ENCODE measurements around the gene GSTA3.
A peak's percentile ranks its signal among the peaks of the same experiment; 100 is the strongest.
"Not testable (repeated sequence)": the region's sequence is repeated elsewhere in the genome, so short reads cannot be mapped to it uniquely, and the experiment has no call there.

The GSTA3 gene

DNA sequence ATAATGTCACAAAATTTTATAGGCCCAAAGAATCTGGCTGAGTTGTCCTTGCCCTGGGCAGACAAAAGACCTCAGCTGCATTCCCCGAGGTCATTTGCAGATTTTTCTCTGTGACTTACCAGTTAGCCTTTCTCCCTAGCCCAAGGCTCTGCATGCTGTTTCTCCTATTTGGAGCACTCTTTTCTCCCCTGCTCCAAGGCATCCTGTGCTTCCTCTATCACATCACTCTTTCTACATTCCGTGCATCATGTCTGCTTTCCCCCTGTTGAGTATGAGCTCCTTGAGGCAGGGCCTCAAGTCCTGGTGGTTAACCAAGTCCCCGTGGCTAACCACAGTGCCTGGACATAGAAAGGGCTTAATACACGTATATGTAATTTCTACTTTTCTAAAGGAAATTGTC is 593 bp upstream of the GSTA3 start:
- no peak for DNase-seq

DNA sequence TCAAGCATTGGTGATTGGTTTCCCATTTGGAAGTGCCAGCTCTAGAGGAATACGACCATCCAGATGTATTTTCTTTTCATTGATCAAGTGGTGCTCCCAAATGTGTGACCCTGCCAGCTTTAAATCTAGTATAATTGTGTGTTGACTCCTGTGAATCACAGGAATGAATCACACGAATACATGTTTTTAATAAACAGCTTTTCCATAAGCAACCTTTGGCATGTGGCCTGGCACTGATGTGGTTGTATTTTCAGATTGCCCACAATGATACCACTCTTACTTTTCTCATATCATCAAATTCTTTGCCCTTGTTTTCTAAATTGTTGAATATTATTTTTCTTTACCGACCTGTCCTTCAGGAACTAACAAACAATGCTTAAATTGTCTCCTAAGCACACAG is 367 bp downstream of the GSTA3 start:
- DNase-seq = no peak

GRCh38 chr6:52908526-52908925 is 972 bp downstream of the GSTA3 start:
- DNase-seq = no peak

GRCh38 chr6:52904562-52905279 is 4.8 kb downstream of the GSTA3 start:
- no peak for DNase-seq

DNA sequence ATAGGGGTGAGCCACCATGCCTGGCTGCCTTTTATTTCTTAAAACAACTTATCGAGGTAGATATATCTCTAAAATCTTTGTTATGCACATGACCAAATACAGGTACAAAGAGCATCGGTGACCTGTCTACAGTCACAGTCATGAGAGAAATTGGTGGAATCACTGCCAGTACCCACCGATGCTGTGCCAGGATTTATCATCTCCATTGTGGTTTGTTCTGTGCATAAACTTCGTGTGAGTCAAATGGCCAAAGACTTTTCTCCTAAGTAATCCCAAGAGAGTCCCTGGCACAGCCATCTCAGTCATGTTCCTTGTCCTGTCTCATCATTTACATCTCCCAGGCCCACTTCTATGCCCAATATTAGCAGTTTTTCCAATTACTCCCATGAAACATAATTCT is 9.0 kb downstream of the GSTA3 start:
- no peak for DNase-seq

GRCh38 chr6:52895790-52896189 is 13.7 kb downstream of the GSTA3 start:
- DNase-seq = not testable (repeated sequence)

GRCh38 chr6:52894285-52894684 is 15.2 kb downstream of the GSTA3 start:
- no peak for DNase-seq

DNA sequence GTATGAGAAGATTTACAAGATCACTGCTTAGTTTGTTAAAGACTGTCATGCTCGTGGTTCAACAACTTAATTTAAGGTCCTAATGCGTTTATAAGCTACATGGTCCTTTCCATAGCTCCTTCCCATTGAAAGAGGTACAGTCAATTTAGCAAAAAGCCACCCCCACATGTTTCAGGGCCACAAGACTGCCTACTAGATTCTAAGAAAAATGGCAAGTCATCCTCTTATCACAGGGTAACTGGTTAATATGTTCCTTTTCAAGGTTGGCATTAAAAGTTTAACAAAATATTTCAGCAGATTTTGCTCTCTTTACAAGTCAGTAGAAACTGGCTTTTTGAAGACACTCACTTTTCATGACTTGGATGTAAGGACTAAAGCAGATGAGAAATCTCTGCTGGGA is 15.7 kb downstream of the GSTA3 start:
- no peak for DNase-seq

DNA sequence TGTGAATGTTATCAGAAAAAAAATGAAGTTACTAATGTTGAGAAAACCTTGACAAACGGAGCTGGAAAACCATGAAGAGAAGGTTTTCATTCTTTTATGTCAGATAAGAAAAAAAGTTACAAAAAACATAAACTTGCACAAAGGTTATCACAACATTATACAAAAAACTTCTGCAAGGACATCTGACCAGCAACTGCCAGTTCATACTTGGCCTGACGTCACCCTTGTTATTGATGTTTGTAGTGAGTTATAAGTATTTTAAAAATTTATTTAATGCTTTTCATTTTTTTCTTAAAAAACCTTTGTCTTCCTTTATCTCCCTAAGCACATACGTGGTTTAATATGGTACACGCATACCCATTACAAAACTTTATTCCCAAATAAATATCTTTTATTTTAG is 16.3 kb downstream of the GSTA3 start:
- DNase-seq = no peak

- no peak for DNase-seq
These were observed 19.5 kb downstream of the GSTA3 start for GRCh38 chr6:52890018-52890417.

- DNase-seq = no peak
These were observed 21.5 kb downstream of the GSTA3 start for GRCh38 chr6:52887910-52888524.

DNA sequence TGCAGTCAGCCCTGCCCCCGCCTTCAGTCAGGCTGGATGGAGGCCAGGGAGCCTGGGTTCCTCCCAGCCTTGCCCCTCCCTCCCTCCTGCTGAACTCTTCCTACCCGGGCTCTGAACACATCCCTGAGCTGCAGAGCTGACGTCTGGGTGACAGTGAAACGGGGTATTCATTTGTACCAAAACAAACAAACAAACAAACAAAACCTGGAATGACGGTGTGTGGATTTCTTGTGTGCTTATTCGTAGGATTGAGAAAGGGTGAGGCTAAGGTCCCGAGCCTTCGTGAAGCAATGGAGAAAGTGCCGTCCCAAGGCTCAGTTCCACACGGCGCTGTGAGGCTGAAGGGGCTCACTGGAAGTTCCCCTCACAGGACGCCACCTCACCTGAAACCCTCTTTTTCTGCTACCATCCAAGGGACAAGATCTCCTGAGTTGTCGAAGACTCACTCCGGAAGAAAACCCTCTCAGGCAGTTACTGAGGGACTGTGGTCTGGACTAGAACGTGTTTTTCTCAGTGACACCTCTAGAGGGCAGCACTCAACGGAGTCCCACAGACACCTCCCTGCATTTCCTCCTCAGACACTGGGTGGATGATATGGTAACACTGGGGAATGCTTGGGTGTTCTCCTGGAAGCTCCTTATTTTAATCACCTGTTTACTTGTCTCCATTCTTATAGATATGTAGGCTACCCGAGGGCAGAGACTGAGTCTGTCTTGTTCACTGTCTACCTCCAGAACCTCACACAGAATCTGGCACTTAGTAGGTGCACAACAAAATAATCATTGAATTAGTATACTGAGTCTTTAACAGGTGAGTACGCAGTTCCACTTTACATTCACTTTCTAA is 27.3 kb downstream of the GSTA3 start:
- DNase-seq = peak; percentile 82

DNA sequence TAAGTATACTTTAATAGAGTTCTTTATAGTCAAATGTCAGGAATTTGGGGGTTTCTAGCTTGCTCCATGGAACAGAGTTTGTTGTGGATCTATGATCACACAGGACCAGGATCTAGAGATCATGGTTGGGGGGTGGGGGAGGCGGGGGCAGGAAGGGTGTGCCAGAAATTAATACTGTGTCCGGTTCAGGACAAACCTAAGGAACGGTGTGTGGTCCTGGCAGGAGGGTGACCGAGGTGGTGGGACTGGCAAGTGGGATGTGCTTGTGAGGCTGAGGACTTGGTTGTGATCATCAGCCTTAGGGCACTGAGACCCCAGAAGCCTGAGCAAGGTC is 27.9 kb downstream of the GSTA3 start:
- DNase-seq = no peak

- DNase-seq = no peak
These were observed 31.7 kb downstream of the GSTA3 start for GRCh38 chr6:52877786-52878185.

DNA sequence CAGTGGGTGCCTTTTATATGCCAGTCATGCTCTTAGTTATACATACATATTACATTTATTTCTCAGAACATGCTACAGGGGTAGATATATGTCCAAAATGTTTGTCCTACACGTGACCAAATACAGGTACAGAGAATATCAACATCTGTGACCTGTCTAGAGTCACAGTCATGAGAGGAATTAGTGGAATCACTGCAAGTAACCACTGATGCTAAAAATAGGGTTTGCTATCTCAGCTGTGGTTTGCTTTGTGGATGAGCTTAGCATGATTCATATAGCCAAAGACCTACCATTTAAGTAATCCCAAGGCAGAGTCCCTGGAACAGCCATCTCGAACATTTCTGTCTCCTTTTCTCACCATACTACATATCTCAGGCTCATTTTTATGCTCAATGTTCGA is 32.3 kb downstream of the GSTA3 start:
- DNase-seq = peak; percentile 12

- no peak for DNase-seq
These were observed 33.3 kb downstream of the GSTA3 start for GRCh38 chr6:52876056-52876787.

GRCh38 chr6:52872031-52872430 is 37.5 kb downstream of the GSTA3 start:
- DNase-seq = no peak

DNA sequence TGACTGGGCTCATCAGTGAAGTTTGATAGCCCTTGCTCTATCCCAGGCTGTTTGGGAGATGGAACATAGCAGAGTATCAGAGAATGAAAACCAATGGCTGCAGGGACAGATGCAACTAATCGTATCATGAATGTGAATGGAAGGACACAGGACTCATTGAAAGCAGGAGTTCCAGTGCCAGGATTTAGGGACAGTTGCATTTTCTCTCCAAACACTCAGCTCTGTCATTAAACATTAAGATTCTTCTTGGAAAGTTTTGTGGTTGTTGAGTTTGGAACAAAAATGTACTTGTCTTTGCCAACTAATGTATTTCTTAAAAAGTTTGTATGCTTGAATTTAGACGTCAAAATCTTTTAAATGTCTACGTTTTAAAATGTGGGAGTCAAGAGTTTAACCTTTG is 37.9 kb downstream of the GSTA3 start:
- DNase-seq = no peak

DNA sequence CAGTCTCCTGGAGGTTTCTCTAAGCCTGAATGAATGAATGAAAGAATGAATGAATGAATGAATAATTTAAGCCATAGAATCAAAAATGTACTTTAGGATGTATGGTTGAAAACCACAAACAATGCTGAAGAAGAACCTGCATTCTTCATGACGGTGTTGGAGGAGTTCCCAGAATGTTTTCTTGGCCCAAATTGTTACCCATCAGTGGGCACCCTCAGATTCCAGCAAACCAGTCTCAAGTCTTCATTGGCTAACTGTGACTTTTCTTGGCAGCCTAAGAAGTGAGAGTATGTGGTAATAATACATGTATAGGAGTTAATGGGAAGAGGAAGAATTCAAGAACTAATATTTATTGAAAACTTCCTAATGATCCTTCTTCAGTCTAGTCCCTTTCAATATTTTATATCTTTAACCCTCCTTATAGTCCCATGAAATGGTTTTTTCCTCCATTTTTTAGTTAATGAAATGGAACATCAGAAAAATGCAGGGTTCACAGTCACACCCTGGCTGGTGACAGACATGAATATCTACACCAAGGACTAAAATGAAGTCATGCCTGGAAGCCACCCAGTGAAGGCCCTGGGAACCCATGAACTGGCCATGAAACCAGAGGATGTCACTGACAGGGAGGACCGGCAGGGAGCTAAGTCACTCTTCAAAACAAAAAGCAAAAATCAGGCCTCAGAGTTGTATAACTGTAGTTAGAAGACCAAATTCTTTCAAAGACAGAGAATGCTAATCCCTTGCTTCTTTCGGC is 39.0 kb downstream of the GSTA3 start:
- not testable (repeated sequence) for DNase-seq

DNA sequence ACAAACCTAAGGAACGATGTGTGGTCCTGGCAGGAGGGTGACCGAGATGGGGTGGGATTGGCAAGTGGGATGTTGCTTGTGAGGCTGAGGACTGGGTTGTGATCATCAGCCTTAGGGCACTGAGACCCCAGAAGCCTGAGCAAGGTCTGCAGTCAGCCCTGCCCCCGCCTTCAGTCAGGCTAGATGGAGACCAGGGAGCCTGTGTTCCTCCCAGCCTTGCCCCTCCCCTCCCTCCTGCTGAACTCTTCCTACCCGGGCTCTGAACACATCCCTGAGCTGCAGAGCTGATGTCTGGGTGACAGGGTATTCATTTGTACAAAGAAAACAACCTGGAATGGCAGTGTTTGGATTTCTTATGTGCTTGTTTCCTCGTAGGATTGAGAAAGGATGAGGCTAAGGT is 40.6 kb downstream of the GSTA3 start:
- DNase-seq = not testable (repeated sequence)

DNA sequence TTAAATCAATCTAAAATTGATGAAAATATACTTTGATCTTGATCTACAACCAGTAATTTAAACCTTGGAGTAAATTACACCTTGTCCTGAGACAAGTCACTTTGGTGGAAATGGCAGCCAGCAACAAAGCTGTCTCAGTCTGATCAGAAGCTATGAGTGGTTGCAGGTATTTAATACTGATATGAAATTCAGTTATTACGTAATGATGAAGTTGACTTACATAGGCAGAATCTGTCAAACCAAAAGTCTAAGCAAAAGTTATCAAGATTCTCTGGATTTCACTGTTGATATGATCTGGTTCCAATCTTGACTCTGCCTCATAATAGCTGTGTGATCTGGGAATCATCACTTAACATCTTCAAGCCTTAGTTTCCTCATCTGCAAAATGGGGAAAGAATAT is 41.3 kb downstream of the GSTA3 start:
- no peak for DNase-seq

- not testable (repeated sequence) for DNase-seq
These were observed 48.3 kb downstream of the GSTA3 start for GRCh38 chr6:52861151-52861550.

DNA sequence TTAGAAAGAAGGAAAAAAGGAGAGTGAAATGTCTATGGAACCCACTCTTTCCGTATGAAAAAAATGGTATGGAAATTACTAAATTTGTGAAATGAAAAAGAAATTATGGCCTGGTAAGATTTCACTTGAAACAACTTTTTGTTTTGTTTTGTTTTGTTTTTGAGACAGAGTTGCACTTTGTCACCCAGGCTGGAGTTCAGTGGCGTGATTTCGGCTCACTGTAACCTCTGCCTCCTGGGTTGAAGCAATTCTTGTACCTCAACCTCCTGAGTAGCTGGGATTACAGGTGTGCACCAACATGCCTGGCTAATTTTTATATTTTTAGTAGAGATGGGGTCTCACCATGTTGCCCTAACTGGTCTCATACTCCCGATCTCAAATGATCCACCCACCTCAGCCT is 51.1 kb downstream of the GSTA3 start:
- no peak for DNase-seq

Data from activated CD4-positive, alpha-beta T cell treated with anti-CD3 and anti-CD28 coated beads, Interleukin-2, amount 50 U/mL, for 16 hours (primary cell).